GM12878 (cell line): ENCODE results near the gene AOPEP.

ENCODE experiments used
- ASH2L ChIP-seq: fragments of 300-600, 200-600 bp; sonication (generic); IDR thresholded peaks from 2 replicates; pipeline ENCODE4 v1.6.1; 2017; ENCODE audit warnings: low read depth, mild to moderate bottlenecking, borderline replicate concordance
- CTCF ChIP-seq, 3 experiments: IDR thresholded peaks in 2 of 3; conservative IDR thresholded peaks in 1 of 3; 2 replicates each; pipeline ENCODE4 v1.5.1; 2011; ENCODE audit warnings: low read depth in 3 of 3, low read length in 3 of 3, mild to moderate bottlenecking in 3 of 3, control low read depth in 2 of 3, moderate library complexity in 2 of 3, inconsistent platforms in 1 of 3, mixed read lengths in 1 of 3; ENCODE audit not compliant: control insufficient read depth in 2 of 3, insufficient read depth in 1 of 3; ENCODE audit errors: extremely low read depth in 1 of 3
- ELK1 ChIP-seq: IDR thresholded peaks from 2 replicates; pipeline ENCODE4 v1.6.1; 2012; ENCODE audit warnings: low read depth, low read length, improper control_type of control experiment
- EP300 ChIP-seq, 2 experiments: fragments of 150-350 bp in 1 of 2; IDR thresholded peaks; 2 replicates each; pipeline ENCODE4 v1.6.1; 2011 to 2012; ENCODE audit warnings: low read depth in 2 of 2, low read length in 2 of 2, borderline replicate concordance in 1 of 2, improper control_type of control experiment in 1 of 2, inconsistent platforms in 1 of 2; ENCODE audit not compliant: control insufficient read depth in 1 of 2
- EZH2 ChIP-seq: IDR thresholded peaks from 2 replicates; pipeline ENCODE4 v1.6.1; 2012; ENCODE audit warnings: low read depth, mild to moderate bottlenecking, control low read depth, inconsistent platforms, low read length, borderline replicate concordance; ENCODE audit not compliant: control insufficient read depth
- KDM1A ChIP-seq: fragments of 200-600 bp; sonication (generic); IDR thresholded peaks from 2 replicates; pipeline ENCODE4 v1.6.1; 2016; ENCODE audit warnings: borderline replicate concordance
- MEF2B ChIP-seq: fragments of 450-650 bp; IDR thresholded peaks from 2 replicates; pipeline ENCODE4 v1.6.1; 2018; ENCODE audit warnings: mild to moderate bottlenecking, moderate library complexity; ENCODE audit not compliant: partially characterized antibody, poor library complexity, severe bottlenecking
- POLR2A ChIP-seq: IDR thresholded peaks from 2 replicates; pipeline ENCODE4 v1.6.1; 2011; ENCODE audit warnings: low read depth, mild to moderate bottlenecking, low read length
- SRF ChIP-seq, 2 experiments: IDR thresholded peaks; 2 replicates each; pipeline ENCODE4 v1.6.1; 2011; ENCODE audit warnings: low read depth in 2 of 2, low read length in 2 of 2, mild to moderate bottlenecking in 1 of 2, moderate library complexity in 1 of 2

- no peak for TF ChIP-seq KDM1A
- no peak for TF ChIP-seq MEF2B
- no peak for TF ChIP-seq CTCF (IDR thresholded peaks at IDR 0.05 in 2 of 3, conservative IDR thresholded peaks at IDR 0.05 in 1 of 3; ENCODE audit: control insufficient read depth in 2 of 3, extremely low read depth in 1 of 3, insufficient read depth in 1 of 3, low read depth in 3 of 3, low read length in 3 of 3)
- no peak for TF ChIP-seq EZH2
- TF ChIP-seq ASH2L: no peak
- TF ChIP-seq EP300 (IDR thresholded peaks at IDR 0.05; ENCODE audit: borderline replicate concordance in 1 of 2, control insufficient read depth in 1 of 2, low read depth in 2 of 2, low read length in 2 of 2): no peak
- no peak for TF ChIP-seq ELK1
- TF ChIP-seq POLR2A: no peak
- TF ChIP-seq SRF (IDR thresholded peaks at IDR 0.05; ENCODE audit: low read depth in 2 of 2, low read length in 2 of 2): no peak
These were observed 54.0 kb downstream of the AOPEP start for GRCh38 chr9:94780516-94780950.
